Activated naive CD8-positive, alpha-beta T cell (primary cell): ENCODE results near the gene PSMA2.

Source experiments
- H3K27ac Mint-ChIP-seq: one replicate; pipeline ENCODE4 v1.8.0; 2021; ENCODE audit warnings: mixed read lengths
- H3K27me3 Mint-ChIP-seq: one replicate; pipeline ENCODE4 v1.8.0; 2021; ENCODE audit warnings: mixed read lengths
- H3K36me3 Mint-ChIP-seq: one replicate; pipeline ENCODE4 v1.8.0; 2021; ENCODE audit warnings: mixed read lengths
- H3K4me1 Mint-ChIP-seq: one replicate; pipeline ENCODE4 v1.8.0; 2021; ENCODE audit warnings: low read depth, mixed read lengths
- H3K4me3 Mint-ChIP-seq: one replicate; pipeline ENCODE4 v1.8.0; 2021; ENCODE audit warnings: mild to moderate bottlenecking, mixed read lengths
- H3K9me3 Mint-ChIP-seq: one replicate; pipeline ENCODE4 v1.8.0; 2021; ENCODE audit warnings: low read depth, mixed read lengths

Gene PSMA2

GRCh38 chr7:42953994-42954393 is 22.0 kb upstream of the PSMA2 start:
- peaks cover 9% of the 10 kb centered on the region for H3K36me3 Mint-ChIP-seq
- H3K27ac Mint-ChIP-seq, result no peak overlapping the region
- H3K9me3 Mint-ChIP-seq, result peaks cover 14% of the 10 kb centered on the region
- H3K4me3 Mint-ChIP-seq, result no peak overlapping the region
- H3K4me1 Mint-ChIP-seq, result no peaks in the 10 kb centered on the region
- no peaks in the 10 kb centered on the region for H3K27me3 Mint-ChIP-seq

GRCh38 chr7:42952328-42952727 is 20.4 kb upstream of the PSMA2 start:
- Mint-ChIP-seq H3K27ac (no peak overlapping the region), H3K9me3 (peaks cover 14% of the 10 kb centered on the region), H3K27me3 (no peaks in the 10 kb centered on the region), H3K4me3 (no peak overlapping the region), H3K36me3 (peaks cover 9% of the 10 kb centered on the region), H3K4me1 (no peaks in the 10 kb centered on the region)

GRCh38 chr7:42950417-42950816 is 18.4 kb upstream of the PSMA2 start:
- H3K27me3 Mint-ChIP-seq, result no peaks in the 10 kb centered on the region
- no peak overlapping the region for H3K27ac Mint-ChIP-seq
- no peak overlapping the region for H3K4me3 Mint-ChIP-seq
- H3K9me3 Mint-ChIP-seq, result peaks cover 6% of the 10 kb centered on the region
- H3K4me1 Mint-ChIP-seq, result peaks cover 6% of the 10 kb centered on the region
- H3K36me3 Mint-ChIP-seq, result peaks cover 5% of the 10 kb centered on the region

GRCh38 chr7:42947521-42947920 is 15.5 kb upstream of the PSMA2 start:
- H3K4me1 Mint-ChIP-seq, result peaks cover 6% of the 10 kb centered on the region
- no peak overlapping the region for H3K4me3 Mint-ChIP-seq
- H3K27me3 Mint-ChIP-seq, result no peaks in the 10 kb centered on the region
- no peaks in the 10 kb centered on the region for H3K9me3 Mint-ChIP-seq
- peaks cover 4% of the 10 kb centered on the region for H3K36me3 Mint-ChIP-seq
- H3K27ac Mint-ChIP-seq, result no peak overlapping the region

- Mint-ChIP-seq H3K4me3 (no peak overlapping the region), H3K27ac (no peak overlapping the region), H3K4me1 (peaks cover 6% of the 10 kb centered on the region), H3K9me3 (no peaks in the 10 kb centered on the region), H3K27me3 (no peaks in the 10 kb centered on the region), H3K36me3 (peaks cover 4% of the 10 kb centered on the region)
Observed at GRCh38 chr7:42946627-42946950, 14.6 kb upstream of the PSMA2 start.

- Mint-ChIP-seq H3K9me3 (no peaks in the 10 kb centered on the region), H3K36me3 (peaks cover 4% of the 10 kb centered on the region), H3K27me3 (no peaks in the 10 kb centered on the region), H3K4me1 (peaks cover 10% of the 10 kb centered on the region), H3K4me3 (no peak overlapping the region), H3K27ac (no peak overlapping the region)
Observed at GRCh38 chr7:42945821-42946626, 14.1 kb upstream of the PSMA2 start.

GRCh38 chr7:42940985-42941847 is 9.2 kb upstream of the PSMA2 start:
- Mint-ChIP-seq H3K9me3 (no peaks in the 10 kb centered on the region), H3K27me3 (no peaks in the 10 kb centered on the region), H3K4me3 (no peak overlapping the region), H3K4me1 (peaks cover 30% of the 10 kb centered on the region), H3K27ac (no peak overlapping the region), H3K36me3 (peaks cover 11% of the 10 kb centered on the region)

- Mint-ChIP-seq H3K36me3 (peaks cover 11% of the 10 kb centered on the region), H3K27ac (peak overlapping the region; percentile 87), H3K4me3 (peak overlapping the region; percentile 24), H3K9me3 (no peaks in the 10 kb centered on the region), H3K4me1 (peaks cover 37% of the 10 kb centered on the region), H3K27me3 (no peaks in the 10 kb centered on the region)
Observed at GRCh38 chr7:42939457-42940240, 7.7 kb upstream of the PSMA2 start.

GRCh38 chr7:42935861-42936260 is 3.9 kb upstream of the PSMA2 start:
- Mint-ChIP-seq H3K9me3 (no peaks in the 10 kb centered on the region), H3K36me3 (peaks cover 7% of the 10 kb centered on the region)

GRCh38 chr7:42934291-42934690 is 2.3 kb upstream of the PSMA2 start:
- peaks cover 55% of the 10 kb centered on the region for H3K4me1 Mint-ChIP-seq
- peak overlapping the region; percentile 96 for H3K4me3 Mint-ChIP-seq
- H3K36me3 Mint-ChIP-seq, result peaks cover 7% of the 10 kb centered on the region
- H3K27me3 Mint-ChIP-seq, result no peaks in the 10 kb centered on the region
- no peaks in the 10 kb centered on the region for H3K9me3 Mint-ChIP-seq
- H3K27ac Mint-ChIP-seq, result peak overlapping the region; percentile 61

More at GRCh38 chr7:42935861-42936260, 3.9 kb upstream of the PSMA2 start:
- Mint-ChIP-seq H3K27me3 (no peaks in the 10 kb centered on the region), H3K4me3 (peak overlapping the region; percentile 21), H3K27ac (peak overlapping the region; percentile 4), H3K4me1 (peaks cover 54% of the 10 kb centered on the region)

- Mint-ChIP-seq H3K4me3 (peak overlapping the region; percentile 96), H3K9me3 (no peaks in the 10 kb centered on the region), H3K36me3 (peaks cover 5% of the 10 kb centered on the region), H3K27ac (peak overlapping the region; percentile 100), H3K4me1 (peaks cover 68% of the 10 kb centered on the region), H3K27me3 (no peaks in the 10 kb centered on the region)
Observed at GRCh38 chr7:42932811-42933591, 1.0 kb upstream of the PSMA2 start.

GRCh38 chr7:42931447-42931833 is 534 bp downstream of the PSMA2 start:
- H3K4me1 Mint-ChIP-seq, result peaks cover 74% of the 10 kb centered on the region
- no peaks in the 10 kb centered on the region for H3K36me3 Mint-ChIP-seq
- peak overlapping the region; percentile 100 for H3K27ac Mint-ChIP-seq
- H3K27me3 Mint-ChIP-seq, result no peaks in the 10 kb centered on the region
- H3K9me3 Mint-ChIP-seq, result no peaks in the 10 kb centered on the region
- peak overlapping the region; percentile 96 for H3K4me3 Mint-ChIP-seq

GRCh38 chr7:42930889-42931288 is 1.1 kb downstream of the PSMA2 start:
- no peaks in the 10 kb centered on the region for H3K9me3 Mint-ChIP-seq
- peaks cover 70% of the 10 kb centered on the region for H3K4me1 Mint-ChIP-seq
- no peaks in the 10 kb centered on the region for H3K27me3 Mint-ChIP-seq
- peak overlapping the region; percentile 100 for H3K27ac Mint-ChIP-seq
- H3K4me3 Mint-ChIP-seq, result peak overlapping the region; percentile 96
- H3K36me3 Mint-ChIP-seq, result no peaks in the 10 kb centered on the region

GRCh38 chr7:42929449-42929848 is 2.5 kb downstream of the PSMA2 start:
- Mint-ChIP-seq H3K4me3 (peak overlapping the region; percentile 96), H3K27ac (peak overlapping the region; percentile 59), H3K4me1 (peaks cover 67% of the 10 kb centered on the region), H3K9me3 (no peaks in the 10 kb centered on the region), H3K27me3 (no peaks in the 10 kb centered on the region), H3K36me3 (no peaks in the 10 kb centered on the region)
